Pancreas (tissue), 10 donors: ENCODE results near the gene PITPNC1. TPM values are rescaled to one million over a fixed set of nuclear protein-coding genes. Genes with fewer than 3 reads are reported as not detected.

ENCODE experiments used
- ATAC-seq, 4 donors: fragments of 200-7000 bp; cut with Tn5 transposase; one replicate each; pipeline versions ENCODE4 v1.8.0 to v1.9.1; 2020; ENCODE audit warnings: mild to moderate bottlenecking in 4 of 4, moderate library complexity in 4 of 4
- DNase-seq, 6 donors: peaks; one replicate each; pipeline ENCODE4 v3.0.0-alpha.2; 2020
- FAIRE-seq: peaks from 2 replicates; lab custom pipeline; 2012; peaks lifted over from hg19 to GRCh38; lab: Jason Lieb, UNC
- H3K27ac ChIP-seq, 4 donors: fragments of 200-600 bp; sonication (generic); 1 replicate in 3 of 4; 2 replicates in 1 of 4; pipeline versions ENCODE4 v1.5.0 to v1.8.0; 2020
- H3K27me3 ChIP-seq, 4 donors: fragments of 200-600 bp; one replicate each; pipeline ENCODE4 v1.8.0; 2021
- H3K36me3 ChIP-seq, 3 donors: fragments of 200-600 bp; sonication (generic) in 1 of 3; one replicate each; pipeline versions ENCODE4 v1.5.0 to v1.8.0; 2020 to 2021
- H3K4me1 ChIP-seq, 3 donors: fragments of 200-600 bp; one replicate each; pipeline ENCODE4 v1.8.0; 2021
- H3K4me3 ChIP-seq, 4 donors: fragments of 200-600 bp; sonication (generic) in 2 of 4; one replicate each; pipeline versions ENCODE4 v1.5.0 to v1.8.0; 2020 to 2021
- H3K9me3 ChIP-seq, 4 donors: fragments of 200-600 bp; one replicate each; pipeline ENCODE4 v1.8.0; 2021
- CTCF ChIP-seq, 4 donors: fragments of 200-600 bp; sonication (generic) in 3 of 4; IDR thresholded peaks; one replicate each; pipeline versions ENCODE4 v1.5.0 to v1.8.0; 2021; ENCODE audit warnings: antibody characterized with exemption in 4 of 4
- WGBS, 2 donors: extraction: QIAGEN DNeasy Blood & Tissue Kit; methylation state at CpG; one replicate each; pipeline ENCODE4 v1.1.7; 2013; 5-methylcytosine and 5-hydroxymethylcytosine counted together
- intact Hi-C, 3 donors: fragments of 100-400 bp; cut with DNase I; formaldehyde crosslinking; loops; one replicate each; pipeline versions ENCODE4 v1.11.1 to v1.14.2; 2022
- microRNA-seq, 2 donors: library from miRNA; unstranded; fragments of <30 nt; microRNA quantifications; one replicate each; pipeline versions ENCODE4 to v1.1.0, GENCODE V29; 2019 to 2020
- polyA plus RNA-seq, 2 donors: library from polyadenylated mRNA; stranded (reverse); fragments of 200-250 nt; gene quantifications; one replicate each; pipeline ENCODE4 v1.2.3, GENCODE V29; 2013
- total RNA-seq, 6 donors: library from RNA; stranded (reverse); fragmentation: NEBNext Ultra II Directional in 4 of 6; extraction: Animal tissue kit (Norgen Biotek cat#: 25700) in 4 of 6; gene quantifications; one replicate each; pipeline versions ENCODE4 v1.2.1 to v1.2.4, GENCODE V29; 2021 to 2023
- donor health status: healthy with polysubstance abuse.
- donor health status: DM: no; HTN: no; CAD: no; lungs with moderate emphysema.
- donor health status: DM: no; HTN: no; CAD: no.
- donor health status: control.
- donor health status: control.
- donor health status: Bipolar disorder and iron deficiency.
- donor health status: DM: yes; HTN: yes; CAD: no.
- donor health status: DM: no; HTN: no; CAD: no.
- donor health status: DM: no; HTN: no; CAD: no.
- donor health status: DM: yes; HTN: yes; CAD: no.

PITPNC1 gene
- total and polyA plus RNA-seq, 8 donors: 9.5 to 28.8 (median 24.4) TPM

- 81 to 84% methylated on average over 8 of the region's 8 CpGs for WGBS, 2 donors
- DNase-seq (no peak), FAIRE-seq (no peak), ATAC-seq (no peak)
- intact Hi-C loops: no loop called here
- Histone ChIP-seq H3K4me3 (no peak overlapping the region), H3K36me3 (peaks cover 0 to 68% (median 38%) of the 10 kb centered on the region in 3 donors), H3K27me3 (no peaks in the 10 kb centered on the region), H3K4me1 (no peaks in the 10 kb centered on the region), H3K27ac (no peak overlapping the region), H3K9me3 (no peaks in the 10 kb centered on the region)
- TF ChIP-seq CTCF (IDR thresholded peaks at IDR 0.05): no peak
Measured at GRCh38 chr17:67737145-67737544, 360.1 kb downstream of the PITPNC1 start.

- Histone ChIP-seq H3K36me3 (peaks cover 3 to 72% (median 32%) of the 10 kb centered on the region in 3 donors), H3K4me3 (no peak overlapping the region), H3K4me1 (no peaks in the 10 kb centered on the region), H3K9me3 (no peaks in the 10 kb centered on the region), H3K27me3 (no peaks in the 10 kb centered on the region), H3K27ac (no peak overlapping the region)
- intact Hi-C loops: no loop called here
- FAIRE-seq: no peak
- ATAC-seq: no peak
- no peak for DNase-seq
- 84 to 92% methylated on average over 2 of the region's 2 CpGs for WGBS, 2 donors
- no peak for TF ChIP-seq CTCF (IDR thresholded peaks at IDR 0.05)
Measured at GRCh38 chr17:67742025-67742424, 364.9 kb downstream of the PITPNC1 start.

Small RNA genes within 50 kb of the gene (microRNA-seq; reads per million reads assigned to microRNA genes)
- gene MIR548AA2: 0 reads per million in 2 donors
- gene MIR548D2: 0 reads per million in 2 donors

Other genes starting within 250 kb of the PITPNC1 start
- gene HELZ, start 132.1 kb upstream of the PITPNC1 start, total RNA-seq: 10 to 100 TPM; 17.4 to 36.6 (median 26.2) TPM
- 1 to 10 TPM; 4.1 to 4.6 TPM for gene HELZ, start 132.1 kb upstream of the PITPNC1 start, polyA plus RNA-seq
- gene PSMD12, start 10.7 kb upstream of the PITPNC1 start, total RNA-seq: 10 to 100 TPM; 18.2 to 27.6 (median 23.8) TPM
- 10 to 100 TPM; 10.5 to 17.7 TPM for gene PSMD12, start 10.7 kb upstream of the PITPNC1 start, polyA plus RNA-seq